ENCODE data around the gene KL.

The KL gene

DNA sequence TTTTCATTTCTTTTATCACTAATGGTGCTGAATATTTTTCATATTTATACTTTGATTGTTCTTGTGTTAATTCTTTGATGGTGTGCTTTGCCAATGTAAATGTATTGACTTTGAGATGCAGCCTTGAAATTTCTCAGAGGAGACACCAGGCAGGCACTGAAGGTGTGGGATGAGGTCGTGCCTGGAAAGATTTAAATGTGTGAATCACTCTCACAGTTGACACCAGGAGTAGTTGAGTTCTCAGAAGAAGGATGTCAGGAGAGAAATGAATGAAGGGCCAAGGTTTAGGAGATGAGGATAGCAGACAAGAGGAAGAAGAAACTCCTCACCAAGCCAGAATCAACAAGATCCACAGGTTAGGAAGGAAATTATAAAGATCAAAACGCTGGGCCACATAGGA is 10.1 kb upstream of the KL start:
- DNase-seq = no peak

GRCh38 chr13:33006638-33007037 is 9.6 kb upstream of the KL start:
- DNase-seq = no peak

DNA sequence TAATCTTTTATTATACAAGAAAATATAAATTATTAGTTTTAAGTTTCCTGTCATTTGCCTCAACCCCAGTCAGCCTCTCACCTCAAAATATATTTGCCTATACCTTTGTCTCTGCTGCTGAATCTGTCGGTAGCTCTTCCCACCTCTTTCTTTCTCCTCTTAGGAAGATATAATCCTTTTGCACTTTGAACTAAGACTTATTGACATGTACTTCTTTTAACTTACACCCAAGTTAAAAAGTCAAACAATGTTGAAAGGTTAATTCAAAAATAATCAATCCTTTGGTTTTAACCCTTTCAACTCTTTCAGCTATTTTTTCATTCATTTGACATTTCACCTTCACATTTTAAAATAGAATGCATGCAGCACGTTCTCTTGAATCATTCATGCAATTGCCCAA is 9.0 kb upstream of the KL start:
- no peak for DNase-seq

DNA sequence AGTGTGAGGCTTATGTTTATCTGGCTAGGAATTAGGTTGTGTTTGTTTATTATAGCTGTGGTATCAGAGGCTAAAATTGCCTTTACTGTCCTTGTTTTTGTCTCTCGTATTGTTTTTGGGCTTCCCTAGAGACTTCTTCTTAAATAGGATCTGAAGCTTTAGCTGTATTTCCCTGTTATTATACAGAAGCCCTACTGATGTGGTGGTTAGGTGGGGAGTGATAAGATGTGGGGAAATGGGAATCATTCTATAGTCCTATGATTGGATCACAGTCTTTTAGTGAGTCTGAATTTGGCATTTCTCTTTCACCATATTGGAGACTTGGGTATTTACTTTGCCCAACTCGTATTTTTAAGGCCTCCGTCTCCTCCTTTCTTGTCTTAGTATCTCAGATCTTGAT is 8.3 kb upstream of the KL start:
- DNase-seq = no peak

- no peak for DNase-seq
Measured at GRCh38 chr13:33008946-33009722, 7.1 kb upstream of the KL start.

DNA sequence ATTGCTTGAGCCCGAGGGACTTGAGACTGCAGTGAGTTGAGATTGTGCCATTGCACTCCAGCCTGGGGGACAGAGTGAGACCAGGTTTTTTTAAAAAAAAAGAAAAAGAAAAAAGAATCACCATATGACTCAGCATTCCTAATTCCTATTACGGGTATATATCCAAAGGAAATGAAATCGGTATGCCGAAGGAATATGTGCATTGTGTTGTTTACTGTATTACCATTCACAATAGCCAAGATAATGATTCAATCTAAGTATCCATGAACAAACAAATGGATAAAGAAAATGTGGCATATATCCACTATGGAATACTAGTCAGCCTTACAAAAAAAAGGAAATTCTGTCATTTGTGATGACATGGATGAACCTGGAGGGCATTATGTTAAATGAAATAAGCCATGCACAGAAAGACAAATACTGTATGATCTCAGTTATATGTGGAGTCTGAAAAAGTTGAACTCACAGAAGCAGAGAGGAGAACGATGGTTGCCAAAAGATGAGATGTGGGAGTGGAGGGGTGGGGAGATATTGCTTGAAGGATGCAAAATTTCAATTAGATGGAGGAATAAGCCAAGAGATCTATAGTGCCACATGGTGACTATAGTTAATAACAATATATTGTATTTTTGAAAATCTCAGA is 4.3 kb upstream of the KL start:
- no peak for DNase-seq

GRCh38 chr13:33014291-33014690 is 1.9 kb upstream of the KL start:
- DNase-seq = no peak

- DNase-seq = no peak
Measured at GRCh38 chr13:33015241-33015668, 968 bp upstream of the KL start.

- no peak for DNase-seq
Measured at GRCh38 chr13:33015791-33016323, 366 bp upstream of the KL start.

DNA sequence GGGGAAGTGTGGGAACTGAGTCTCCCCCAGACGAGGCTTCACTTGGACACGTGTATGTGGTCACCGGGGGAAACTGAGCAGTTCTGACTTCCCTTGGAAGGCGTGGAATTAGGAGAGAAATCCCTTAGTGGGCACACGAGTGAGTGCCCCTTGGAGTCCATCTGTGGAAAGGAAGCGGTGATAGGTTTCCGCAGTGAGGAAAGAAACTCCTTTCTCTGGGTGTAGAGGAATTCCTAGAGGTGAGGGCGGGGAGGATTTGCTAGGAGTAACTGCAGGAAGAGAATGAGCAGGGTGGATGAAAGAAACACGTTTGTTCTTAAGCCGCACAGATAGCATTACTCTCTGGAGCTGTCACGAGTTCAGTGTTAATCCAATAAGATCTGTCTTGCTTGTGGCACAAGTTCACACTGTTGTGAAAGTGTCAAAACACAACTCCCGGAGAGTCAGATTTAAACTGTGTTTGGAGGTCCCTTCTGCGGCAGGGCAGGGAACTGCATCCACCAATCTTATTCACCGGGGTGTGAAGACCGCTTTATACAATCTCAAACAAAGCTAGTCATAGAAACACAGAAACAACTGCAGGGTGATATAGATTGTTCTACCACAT is 1.2 kb downstream of the KL start:
- DNase-seq = no peak

DNA sequence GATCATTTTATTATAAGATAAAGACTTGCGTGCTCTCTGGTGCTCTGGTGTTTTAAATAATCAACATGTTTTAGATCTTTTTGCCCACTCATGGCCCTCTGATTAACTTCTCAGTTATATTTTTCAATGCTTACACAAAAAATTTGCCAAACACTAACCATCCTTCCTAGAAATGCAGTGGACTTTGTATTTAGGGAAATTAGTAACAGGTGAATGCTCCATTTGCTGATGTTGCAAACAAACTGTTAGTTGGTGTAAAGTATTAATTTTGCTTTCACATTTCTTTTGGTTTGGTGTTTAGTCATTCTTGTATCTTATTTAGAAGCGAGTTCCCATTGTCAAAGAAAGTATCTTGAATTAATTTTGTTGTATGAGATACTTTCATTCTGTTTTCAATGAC is 2.7 kb downstream of the KL start:
- DNase-seq = no peak

DNA sequence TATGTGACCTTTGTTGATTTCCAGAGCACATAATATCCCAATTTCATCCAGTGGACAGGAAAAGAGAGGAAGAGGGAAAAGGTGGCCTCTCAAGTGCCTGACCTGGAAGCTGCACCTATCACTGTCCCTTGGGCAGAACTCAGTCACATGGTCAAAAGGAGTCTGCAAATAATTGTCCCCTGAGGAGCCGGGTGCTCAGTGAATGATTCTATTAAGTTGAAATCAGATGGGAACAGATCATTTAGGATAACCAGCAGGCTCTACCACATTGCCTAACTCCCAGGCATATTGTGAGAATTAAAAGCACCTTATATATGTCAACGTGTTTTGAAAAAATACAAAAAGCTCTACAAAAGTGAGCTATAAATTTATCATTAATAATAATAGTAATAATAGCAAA is 6.8 kb downstream of the KL start:
- DNase-seq = no peak

GRCh38 chr13:33025220-33025744 is 9.1 kb downstream of the KL start:
- no peak for DNase-seq

DNA sequence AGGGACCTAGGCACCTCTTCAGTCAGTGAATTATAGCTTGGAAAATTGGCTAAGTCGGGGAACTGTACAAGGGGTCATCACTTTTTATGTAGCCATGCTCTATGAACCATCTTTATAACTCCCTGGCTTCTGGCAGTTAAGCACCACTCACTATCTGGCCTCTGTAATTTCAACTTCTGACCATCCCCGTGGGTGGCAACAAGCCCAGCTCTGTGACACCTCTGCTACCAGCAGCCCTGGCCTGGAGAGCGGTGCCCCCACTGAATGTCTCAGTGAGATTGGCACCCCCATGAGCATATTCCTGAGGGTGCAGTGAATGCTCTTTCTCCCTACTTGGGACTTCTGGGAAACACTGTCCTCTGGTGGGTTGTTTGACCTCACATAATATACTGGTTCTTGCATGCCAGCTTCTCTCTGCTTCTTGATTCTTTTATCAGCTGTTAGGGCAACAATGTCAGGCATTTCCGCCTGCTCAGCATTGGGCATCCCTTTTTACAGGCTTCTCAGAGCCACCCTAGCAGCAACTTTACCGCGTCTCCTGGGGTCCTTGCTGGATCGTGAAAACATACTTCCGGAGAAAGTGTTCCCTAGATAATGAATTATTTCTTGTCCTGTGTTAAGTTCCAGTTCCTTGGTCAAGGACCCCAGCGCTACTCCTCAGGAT is 10.4 kb downstream of the KL start:
- no peak for DNase-seq

GRCh38 chr13:33028620-33029019 is 12.4 kb downstream of the KL start:
- no peak for DNase-seq

- DNase-seq = no peak
Measured at GRCh38 chr13:33031277-33031676, 15.1 kb downstream of the KL start.

DNA sequence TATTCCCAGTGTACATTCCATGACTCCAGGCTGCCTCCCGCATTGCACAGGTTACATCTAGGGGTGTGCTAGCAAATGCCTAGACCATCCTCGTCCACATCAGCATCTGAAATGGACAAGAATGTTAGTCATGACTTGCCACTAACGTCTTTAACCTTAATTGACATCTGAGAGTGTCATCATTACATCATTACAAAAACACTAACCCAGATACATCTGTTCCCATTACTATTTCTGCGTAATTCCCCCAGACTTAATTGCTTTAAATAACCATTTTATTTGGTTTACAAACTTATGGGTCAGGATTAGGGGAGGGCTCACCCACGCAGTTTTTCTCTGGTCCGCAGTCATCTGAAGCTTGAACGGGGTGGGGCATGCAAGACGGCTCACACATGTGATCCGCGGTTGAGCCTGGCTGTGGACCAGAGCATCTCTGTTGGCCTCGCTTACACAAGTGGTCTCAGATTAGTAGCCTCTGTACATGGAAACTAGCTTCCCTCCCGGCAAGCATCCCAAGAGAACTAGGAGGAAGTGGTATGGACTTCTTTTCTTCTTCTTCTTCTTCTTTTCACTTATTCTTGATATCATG is 15.9 kb downstream of the KL start:
- no peak for DNase-seq

DNA sequence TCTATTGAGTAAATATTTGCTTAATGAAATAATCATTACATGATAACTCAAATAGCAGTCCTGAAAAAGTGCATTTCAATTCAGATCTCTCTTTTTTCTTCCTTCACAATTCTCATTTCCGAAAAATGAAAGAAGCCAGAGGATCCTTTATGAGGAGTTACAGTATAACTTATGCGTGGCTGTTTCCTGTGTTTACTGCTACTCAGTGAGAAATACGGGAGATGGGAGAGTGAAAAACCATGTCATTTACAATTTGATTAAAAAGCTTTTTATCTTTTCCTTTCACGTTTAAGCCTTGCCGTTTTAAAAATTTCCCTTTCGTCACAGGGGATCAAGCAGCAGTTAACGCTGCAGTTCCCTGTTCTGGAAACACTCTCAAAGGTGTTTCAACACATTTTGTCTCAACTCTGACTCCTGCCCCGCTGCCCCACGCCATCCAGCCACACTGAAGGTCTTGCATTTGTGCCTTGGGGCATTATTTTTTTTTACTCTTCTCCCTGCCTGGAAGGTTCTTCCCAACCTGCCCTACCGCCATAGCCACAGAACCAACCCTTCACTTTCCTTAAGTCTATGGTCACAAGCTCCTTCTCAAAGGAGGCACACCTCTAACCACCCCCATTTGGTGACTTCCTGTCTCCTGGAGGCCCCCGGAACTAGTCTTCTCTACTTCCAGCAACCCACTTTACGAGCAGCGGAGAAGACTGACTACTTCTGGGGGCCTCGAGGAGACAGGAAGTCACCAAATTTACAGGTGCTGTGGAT is 17.0 kb downstream of the KL start:
- DNase-seq = no peak

DNA sequence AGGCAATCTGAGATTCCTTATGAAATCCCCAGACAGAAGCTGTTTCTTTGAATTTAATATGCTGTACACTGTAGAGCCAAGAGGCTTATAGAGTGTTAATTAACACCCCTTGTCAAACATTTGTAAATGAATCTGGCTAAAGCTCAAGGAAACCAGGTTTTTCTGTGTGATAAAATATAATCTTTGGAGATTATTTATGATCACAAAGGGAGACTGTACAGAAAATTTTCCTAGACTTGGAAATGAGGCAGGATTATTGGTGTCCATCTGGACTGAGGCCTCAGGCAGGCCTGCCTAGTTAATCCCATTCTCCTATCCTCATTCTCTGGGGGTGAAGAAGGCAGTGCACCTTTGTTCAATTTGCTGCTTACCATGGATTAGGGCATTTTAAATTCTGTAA is 17.8 kb downstream of the KL start:
- no peak for DNase-seq

- no peak for DNase-seq
Measured at GRCh38 chr13:33034882-33035520, 18.8 kb downstream of the KL start.

DNA sequence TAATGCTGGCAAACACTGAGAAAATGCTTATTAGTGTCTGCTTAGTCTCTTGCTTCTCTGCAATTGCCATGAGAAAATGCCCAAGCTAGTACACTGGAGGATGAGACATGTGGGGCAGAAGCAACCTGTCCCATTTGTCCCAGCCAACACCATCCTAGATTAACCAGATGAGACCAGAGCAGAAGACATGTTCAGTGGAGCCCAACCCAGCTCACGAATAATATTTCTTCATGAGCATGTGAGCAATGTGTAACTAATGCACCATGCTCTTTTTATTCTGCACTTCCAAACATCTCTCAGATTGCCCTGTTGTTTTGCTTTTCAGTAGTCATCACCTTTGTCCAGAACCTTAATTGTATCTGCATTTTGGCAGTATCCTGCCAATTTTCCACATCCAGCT is 21.4 kb downstream of the KL start:
- no peak for DNase-seq

DNA sequence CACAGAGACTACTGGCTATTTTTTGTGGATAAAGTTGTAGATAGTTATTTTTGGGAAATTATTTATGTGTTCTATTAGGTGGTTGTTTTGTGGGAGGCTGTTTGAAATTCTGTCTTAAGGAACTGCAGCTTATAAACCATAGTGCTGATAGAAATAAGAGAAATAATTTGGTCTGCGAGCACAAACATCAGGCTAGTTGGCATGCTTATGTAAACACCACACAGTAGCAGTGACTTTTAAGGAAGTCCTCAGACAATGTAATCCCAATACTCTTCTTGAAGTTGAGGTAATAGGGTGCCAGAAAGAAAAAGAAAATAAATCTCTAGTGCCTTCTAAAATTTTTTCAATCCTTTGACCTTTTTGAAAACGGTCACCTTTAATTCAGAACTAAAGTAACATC is 23.9 kb downstream of the KL start:
- no peak for DNase-seq

All from activated gamma-delta T cell (primary cell).